ENCODE data around the gene TBRG4.

- TF ChIP-seq JUN (IDR thresholded peaks at IDR 0.05; ENCODE audit: borderline replicate concordance, insufficient read depth, insufficient read length, low read depth) (no peak), CTCF (IDR thresholded peaks at IDR 0.05; ENCODE audit: extremely low read depth in 1 of 2, insufficient read depth in 1 of 2, low read depth in 1 of 2, low read length in 2 of 2) (no peak)
Observed at GRCh38 chr7:45082831-45083331, 28.6 kb downstream of the TBRG4 start.
